Lung (tissue), 12 donors: ENCODE measurements around the gene GPR62. TPM values are rescaled to one million over a fixed set of nuclear protein-coding genes. Genes with fewer than 3 reads are reported as not detected.

Experiments used
- ATAC-seq: fragments of 200-7000 bp; cut with Tn5 transposase; one replicate; pipeline ENCODE4 v1.9.1; 2020; ENCODE audit warnings: moderate number of reproducible peaks; ENCODE audit not compliant: insufficient read depth, low FRiP score
- DNase-seq, 3 donors: peaks; one replicate each; pipeline ENCODE4 v3.0.0-alpha.2; 2013 to 2017
- H3K27ac ChIP-seq, 2 donors: one replicate each; pipeline ENCODE4 v1.5.1; 2013; ENCODE audit warnings: mild to moderate bottlenecking in 2 of 2, moderate library complexity in 2 of 2, control low read depth in 1 of 2, inconsistent platforms in 1 of 2, low read depth in 1 of 2, low read length in 1 of 2
- H3K27me3 ChIP-seq, 3 donors: one replicate each; pipeline ENCODE4 v1.5.1; 2013; ENCODE audit warnings: low read length in 2 of 3; ENCODE audit not compliant: control insufficient read depth in 3 of 3, insufficient read depth in 3 of 3
- H3K36me3 ChIP-seq, 4 donors: one replicate each; pipeline ENCODE4 v1.5.1; 2013; ENCODE audit warnings: low read length in 4 of 4, mild to moderate bottlenecking in 1 of 4, moderate library complexity in 1 of 4; ENCODE audit not compliant: control insufficient read depth in 4 of 4, insufficient read depth in 4 of 4
- H3K4me1 ChIP-seq, 5 donors: one replicate each; pipeline ENCODE4 v1.5.1; 2013; ENCODE audit warnings: low read length in 5 of 5, mild to moderate bottlenecking in 2 of 5, moderate library complexity in 1 of 5; ENCODE audit not compliant: control insufficient read depth in 5 of 5, insufficient read depth in 5 of 5
- H3K4me3 ChIP-seq: one replicate; pipeline ENCODE4 v1.5.1; 2013; ENCODE audit warnings: mild to moderate bottlenecking, control low read depth, moderate library complexity
- H3K9ac ChIP-seq, 2 donors: one replicate each; pipeline ENCODE4 v1.5.1; 2013; ENCODE audit warnings: low read length in 2 of 2, control low read depth in 1 of 2; ENCODE audit not compliant: insufficient read depth in 1 of 2
- H3K9me3 ChIP-seq, 4 donors: one replicate each; pipeline ENCODE4 v1.5.1; 2013; ENCODE audit warnings: low read length in 3 of 4, mild to moderate bottlenecking in 1 of 4, moderate library complexity in 1 of 4; ENCODE audit not compliant: control insufficient read depth in 4 of 4, insufficient read depth in 3 of 4
- WGBS, 2 donors: extraction: QIAGEN DNeasy Blood & Tissue Kit; methylation state at CpG; one replicate each; pipeline ENCODE4 v1.1.7; 2013; 5-methylcytosine and 5-hydroxymethylcytosine counted together
- polyA plus RNA-seq, 2 donors: library from polyadenylated mRNA; stranded (reverse); fragments of 200-250 nt; gene quantifications; one replicate each; pipeline ENCODE4 v1.2.1, GENCODE V29; 2013
- total RNA-seq, 2 donors: library from RNA; depleted of rRNA in 1 of 2; stranded (reverse); fragments of >200 nt in 1 of 2; gene quantifications; one replicate each; pipeline ENCODE4 v1.2.1, GENCODE V29; 2014 to 2021
- TF ChIP-seq, protein P1 (sequence below): IDR thresholded peaks from 2 replicates; pipeline ENCODE4 v1.5.1; 2012; ENCODE audit warnings: mild to moderate bottlenecking; ENCODE audit errors: control extremely low read depth, extremely low read depth
- donor health status: control.
- donor health status: control.
- donor health status: Bipolar disorder and iron deficiency.
- donor health status: healthy.
- donor health status: DM: yes; HTN: yes; CAD: no.

The GPR62 gene
- total and polyA plus RNA-seq, 4 donors: 0.05 to 0.15 TPM; not detected in 2

- DNase-seq (no peak), ATAC-seq (no peak)
- Histone ChIP-seq H3K9ac (no peak overlapping the region), H3K4me1 (no peaks in the 10 kb centered on the region), H3K4me3 (no peak overlapping the region), H3K9me3 (no peaks in the 10 kb centered on the region), H3K36me3 (peaks cover 13 to 45% (median 21%) of the 10 kb centered on the region in 4 donors), H3K27ac (no peak overlapping the region), H3K27me3 (no peaks in the 10 kb centered on the region)
- TF ChIP-seq, protein P1, sequence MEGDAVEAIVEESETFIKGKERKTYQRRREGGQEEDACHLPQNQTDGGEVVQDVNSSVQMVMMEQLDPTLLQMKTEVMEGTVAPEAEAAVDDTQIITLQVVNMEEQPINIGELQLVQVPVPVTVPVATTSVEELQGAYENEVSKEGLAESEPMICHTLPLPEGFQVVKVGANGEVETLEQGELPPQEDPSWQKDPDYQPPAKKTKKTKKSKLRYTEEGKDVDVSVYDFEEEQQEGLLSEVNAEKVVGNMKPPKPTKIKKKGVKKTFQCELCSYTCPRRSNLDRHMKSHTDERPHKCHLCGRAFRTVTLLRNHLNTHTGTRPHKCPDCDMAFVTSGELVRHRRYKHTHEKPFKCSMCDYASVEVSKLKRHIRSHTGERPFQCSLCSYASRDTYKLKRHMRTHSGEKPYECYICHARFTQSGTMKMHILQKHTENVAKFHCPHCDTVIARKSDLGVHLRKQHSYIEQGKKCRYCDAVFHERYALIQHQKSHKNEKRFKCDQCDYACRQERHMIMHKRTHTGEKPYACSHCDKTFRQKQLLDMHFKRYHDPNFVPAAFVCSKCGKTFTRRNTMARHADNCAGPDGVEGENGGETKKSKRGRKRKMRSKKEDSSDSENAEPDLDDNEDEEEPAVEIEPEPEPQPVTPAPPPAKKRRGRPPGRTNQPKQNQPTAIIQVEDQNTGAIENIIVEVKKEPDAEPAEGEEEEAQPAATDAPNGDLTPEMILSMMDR: no peak
- 92 to 93% methylated on average over 6 of the region's 6 CpGs for WGBS, 2 donors
Measured at GRCh38 chr3:51931756-51932155, 23.4 kb upstream of the GPR62 start.

DNA sequence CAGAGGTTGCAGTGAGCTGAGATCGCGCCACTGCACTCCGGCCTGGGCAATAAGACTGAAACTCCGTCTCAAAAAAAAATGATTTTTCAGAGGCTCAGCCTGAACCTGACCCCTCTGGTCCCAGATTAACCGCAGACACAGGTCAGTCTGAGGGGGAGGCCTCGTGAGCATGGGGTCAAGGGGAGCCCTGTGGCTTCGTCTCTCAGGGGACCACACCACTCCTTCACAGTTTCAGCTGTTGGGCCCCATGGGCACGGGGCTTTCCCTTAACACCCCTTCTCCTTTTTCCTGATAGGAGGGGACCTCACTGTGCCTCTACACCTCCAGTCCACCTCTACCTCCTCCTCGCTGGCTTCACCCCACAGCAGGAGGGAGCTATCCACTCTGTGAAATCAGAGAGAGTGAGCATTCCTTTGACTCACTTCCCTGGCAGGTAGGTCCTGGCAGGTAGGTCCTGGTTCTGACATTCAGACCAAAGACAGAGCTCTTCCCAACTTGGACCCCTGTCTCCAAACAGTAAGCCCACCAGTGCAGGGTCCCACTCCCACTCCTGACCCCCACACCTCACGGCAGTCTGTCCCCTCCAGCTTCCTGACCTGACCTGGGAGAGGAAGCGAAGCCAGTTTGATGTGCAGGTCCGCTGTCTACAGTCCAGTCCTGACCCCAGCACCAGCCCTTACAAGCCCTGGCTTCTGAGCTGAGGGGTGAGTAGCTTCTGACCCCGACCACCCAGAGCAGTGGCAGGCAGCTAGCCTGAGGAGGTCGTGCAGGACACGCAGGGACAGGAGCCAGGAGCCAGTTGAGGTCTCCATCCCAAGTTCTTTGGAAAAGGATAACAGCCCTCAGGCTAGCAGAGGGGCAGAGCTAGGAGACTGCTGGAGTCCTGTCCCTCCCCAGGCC is 22.5 kb upstream of the GPR62 start:
- DNase-seq: no peak
- TF ChIP-seq, protein P1: no peak
- no peak for ATAC-seq
- no peaks in the 10 kb centered on the region for H3K4me1 ChIP-seq
- H3K4me3 ChIP-seq: no peak overlapping the region
- H3K9ac ChIP-seq: no peak overlapping the region
- H3K27ac ChIP-seq: no peak overlapping the region
- H3K9me3 ChIP-seq: no peaks in the 10 kb centered on the region
- peaks cover 17 to 54% (median 23%) of the 10 kb centered on the region in 4 donors for H3K36me3 ChIP-seq
- no peaks in the 10 kb centered on the region for H3K27me3 ChIP-seq
- 95% methylated on average over 15 of the region's 15 CpGs for WGBS, 2 donors

- no peak overlapping the region for H3K4me3 ChIP-seq
- WGBS, 2 donors: 94 to 98% methylated on average over 13 of the region's 13 CpGs
- ATAC-seq (no peak), DNase-seq (no peak)
- H3K27ac ChIP-seq: no peak overlapping the region
- TF ChIP-seq, protein P1: no peak
- H3K36me3 ChIP-seq: peaks cover 17 to 58% (median 28%) of the 10 kb centered on the region in 4 donors
- H3K27me3 ChIP-seq: no peaks in the 10 kb centered on the region
- no peaks in the 10 kb centered on the region for H3K4me1 ChIP-seq
- H3K9me3 ChIP-seq: no peaks in the 10 kb centered on the region
- H3K9ac ChIP-seq: no peak overlapping the region
Measured at GRCh38 chr3:51933471-51934138, 21.6 kb upstream of the GPR62 start.
